ENCODE results near the gene TLR9.
A peak's percentile ranks its signal among the peaks of the same experiment; 100 is the strongest.
"Not testable (repeated sequence)": the region's sequence is repeated elsewhere in the genome, so short reads cannot be mapped to it uniquely, and the experiment has no call there.

TLR9 gene

DNA sequence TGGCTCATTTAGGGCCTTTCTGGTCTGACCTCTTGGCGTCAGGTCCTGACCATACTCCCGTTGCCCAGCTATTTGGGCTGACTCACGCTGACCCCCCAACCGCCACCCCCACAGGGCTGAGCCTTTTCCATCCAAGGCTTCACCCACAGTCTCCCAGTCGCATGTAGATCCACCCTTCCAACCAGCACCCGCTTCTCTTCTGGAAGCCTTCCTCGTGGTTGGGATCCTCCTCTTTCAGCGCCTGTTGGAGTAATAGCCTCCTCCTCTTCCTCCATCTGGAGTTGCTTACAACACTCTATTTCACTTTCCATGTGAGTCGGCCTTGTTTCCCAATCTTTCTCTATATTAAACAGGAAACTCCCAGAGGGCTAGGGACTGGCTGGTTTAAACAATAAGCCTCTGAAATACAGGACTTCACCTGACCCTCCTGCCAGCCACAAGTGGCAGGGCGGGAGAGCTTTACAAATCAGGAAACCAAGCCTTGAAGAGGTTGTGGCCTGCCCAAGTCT is 29.6 kb downstream of the TLR9 start:
- no peak for DNase-seq (ENCODE audit: low read depth, low spot score)

- DNase-seq (ENCODE audit: low read depth, low spot score), result no peak
Observed at GRCh38 chr3:52195291-52195597, 30.2 kb downstream of the TLR9 start.

DNA sequence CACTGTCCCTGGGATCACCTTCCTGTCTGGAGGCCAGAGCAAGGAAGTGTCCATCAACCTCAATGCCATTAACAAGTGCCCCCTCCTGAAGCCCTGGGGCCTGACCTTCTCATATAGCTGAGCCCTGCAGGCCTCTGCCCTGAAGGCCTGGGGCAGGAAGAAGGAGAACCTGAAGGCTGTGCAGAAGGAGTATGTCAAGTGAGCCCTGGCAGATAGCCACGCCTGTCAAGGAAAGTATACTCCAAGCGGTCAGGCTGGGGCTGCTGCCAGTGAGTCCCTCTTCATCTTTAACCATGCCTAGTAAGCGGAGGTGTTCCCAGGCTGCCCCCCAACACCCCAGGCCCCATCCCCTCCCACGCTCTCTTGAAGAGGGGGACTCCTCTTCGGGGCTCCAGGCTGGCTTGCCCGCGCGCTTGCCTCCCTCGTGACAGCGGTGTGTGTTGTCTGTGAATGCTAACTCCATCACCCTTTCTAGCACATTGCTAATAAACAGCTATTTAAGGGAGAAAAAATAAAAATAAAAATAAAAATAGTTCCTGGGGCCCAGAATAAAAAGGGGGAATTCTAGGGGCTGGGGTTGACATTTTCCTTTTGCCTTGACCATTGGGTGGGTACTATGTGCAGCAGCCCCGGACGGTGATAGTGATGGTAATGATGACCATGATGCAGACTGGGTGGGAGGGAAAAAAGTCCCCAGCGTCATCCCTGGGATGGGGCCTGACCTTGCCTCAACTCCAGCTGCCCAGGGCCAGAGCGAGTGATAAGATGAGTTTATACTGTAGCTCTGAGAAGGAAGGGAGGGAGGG is 30.8 kb downstream of the TLR9 start:
- DNase-seq (ENCODE audit: low read depth, low spot score), result no peak

GRCh38 chr3:52193065-52193464 is 32.4 kb downstream of the TLR9 start:
- DNase-seq (ENCODE audit: low read depth, low spot score), result no peak

DNA sequence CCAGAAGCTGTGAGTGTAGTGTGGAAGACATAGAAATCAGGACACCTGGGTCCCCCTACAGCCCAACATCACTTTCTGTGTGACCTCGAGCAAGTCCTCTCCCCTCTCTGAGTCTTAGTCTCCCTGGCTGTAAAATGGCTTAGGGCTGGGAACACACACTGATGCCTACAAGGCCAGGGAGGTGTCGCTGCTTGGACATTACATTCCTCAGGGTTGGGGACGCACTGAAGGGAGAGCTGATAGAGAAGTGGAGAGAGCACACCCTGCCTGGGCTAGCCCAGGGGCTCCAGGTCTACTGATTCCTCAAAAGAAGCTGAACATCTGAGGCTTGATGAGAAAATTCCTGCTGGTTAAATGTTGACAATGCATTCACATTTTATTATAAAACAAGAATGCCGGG is 33.8 kb downstream of the TLR9 start:
- DNase-seq (ENCODE audit: low read depth, low spot score), result no peak

DNA sequence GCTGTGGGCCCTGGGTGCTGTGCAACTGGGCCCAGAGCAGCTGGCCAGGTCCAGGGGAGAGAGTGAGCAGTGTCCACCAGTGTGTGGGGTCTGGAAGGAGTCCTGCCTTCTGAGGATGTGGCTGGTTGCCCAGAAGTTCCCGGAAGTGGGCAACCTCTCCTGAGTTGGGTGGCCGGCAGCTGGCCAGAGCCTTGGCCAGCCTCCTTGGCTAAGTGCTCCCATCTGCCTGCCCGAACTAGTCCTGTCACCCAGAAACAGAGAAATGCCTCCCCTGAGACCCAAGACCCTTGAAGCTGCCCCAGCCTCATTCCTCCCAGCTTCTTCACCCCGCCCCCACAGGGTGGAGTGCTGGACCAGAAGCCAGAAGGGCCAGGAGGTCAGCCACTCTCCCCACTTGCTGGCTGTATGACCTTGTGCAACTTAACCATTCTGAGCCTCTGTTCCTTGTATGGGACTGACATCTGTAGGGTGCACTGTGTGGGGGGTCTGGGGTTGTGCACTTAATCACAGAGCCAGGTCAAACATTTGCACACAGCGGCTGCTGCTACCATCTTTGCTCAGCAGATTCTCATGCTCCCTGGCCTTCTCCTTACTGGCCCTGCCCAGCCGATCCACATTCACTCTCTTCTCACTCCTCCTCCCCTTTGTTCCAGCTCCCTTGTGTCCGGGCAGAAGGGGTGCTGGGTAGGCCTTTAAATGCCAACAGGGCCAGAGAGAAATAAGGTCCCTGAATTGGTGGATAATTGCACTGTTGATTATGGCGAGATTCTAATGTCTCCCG is 35.0 kb downstream of the TLR9 start:
- peak; percentile 84 for DNase-seq (ENCODE audit: low read depth, low spot score)

DNA sequence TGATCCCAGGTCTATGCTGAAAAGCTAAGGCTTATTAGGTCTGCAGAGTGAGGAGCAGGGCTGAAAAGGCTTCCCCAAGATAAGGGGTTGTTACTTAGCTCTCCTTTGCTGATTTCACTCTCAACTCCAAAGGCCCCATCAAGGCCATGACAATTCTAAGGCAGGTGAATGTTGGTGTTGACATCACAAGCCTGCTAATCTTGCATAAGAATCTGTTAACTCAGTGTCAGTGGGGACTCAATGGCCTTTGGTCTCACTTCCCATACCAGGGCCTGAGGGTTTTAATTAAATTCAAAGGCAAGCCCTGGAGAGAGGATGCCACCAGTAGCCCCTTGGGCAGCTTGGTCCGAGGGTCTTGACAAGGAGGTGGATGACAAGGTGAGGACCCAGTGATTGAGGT is 36.9 kb downstream of the TLR9 start:
- DNase-seq (ENCODE audit: low read depth, low spot score), result no peak

GRCh38 chr3:52186729-52187128 is 38.7 kb downstream of the TLR9 start:
- no peak for DNase-seq (ENCODE audit: low read depth, low spot score)

DNA sequence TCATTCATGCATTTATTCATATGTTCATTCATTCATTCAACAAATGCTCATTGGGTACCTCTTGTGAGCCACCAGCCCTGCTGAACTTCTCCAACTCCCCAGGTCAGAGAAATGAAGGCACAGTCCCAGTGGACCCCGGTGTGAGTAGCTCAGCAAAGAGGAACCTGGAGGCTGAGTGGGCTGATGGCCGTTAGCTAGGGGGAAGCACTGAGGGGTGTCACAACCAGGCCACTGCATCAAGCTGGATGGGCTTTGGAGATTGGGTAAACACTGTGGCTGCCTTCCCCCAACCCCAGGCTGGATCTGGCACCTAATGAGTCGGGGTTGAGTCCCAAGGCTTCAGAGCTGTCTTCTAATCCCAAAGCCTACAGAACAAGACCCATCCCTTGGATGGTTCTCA is 39.6 kb downstream of the TLR9 start:
- no peak for DNase-seq (ENCODE audit: low read depth, low spot score)

DNA sequence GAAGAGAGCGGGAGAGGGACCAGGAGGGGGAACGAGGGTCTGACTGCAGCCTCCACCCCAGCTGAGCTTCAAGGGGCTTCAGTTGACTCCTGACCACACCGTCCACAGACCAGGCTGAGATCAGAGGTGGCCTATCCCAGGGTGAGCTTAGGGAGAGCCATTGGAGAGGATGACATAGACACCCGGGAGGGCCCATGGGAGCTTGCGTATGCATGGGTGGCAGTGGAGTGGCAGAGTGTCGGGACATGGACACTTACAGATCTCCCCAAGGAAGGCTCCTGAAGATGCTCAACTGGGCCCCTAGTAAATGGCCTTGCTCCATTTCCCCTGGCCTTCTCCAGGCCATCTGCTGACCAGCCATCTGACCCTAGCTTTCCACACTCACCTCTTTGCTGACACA is 40.1 kb downstream of the TLR9 start:
- DNase-seq (ENCODE audit: low read depth, low spot score), result no peak

DNA sequence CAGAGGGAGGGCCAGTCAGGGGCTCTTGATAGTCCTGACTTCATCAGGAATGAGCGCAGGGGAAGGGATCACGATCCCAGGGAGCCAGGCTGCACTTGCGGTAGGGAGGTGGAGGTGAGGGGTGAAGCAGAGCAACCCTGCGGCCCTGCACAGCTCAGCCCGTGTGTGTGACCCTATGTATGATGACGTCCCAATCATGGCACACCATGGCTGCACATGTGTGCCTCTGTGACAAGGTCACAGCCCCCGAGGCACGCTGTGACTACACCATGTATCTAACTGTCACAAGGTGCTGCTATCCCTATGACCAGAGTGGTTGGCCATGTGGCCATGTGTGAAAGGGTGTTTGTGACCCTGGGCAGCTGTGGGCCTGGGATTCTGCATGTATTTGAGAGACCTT is 40.8 kb downstream of the TLR9 start:
- DNase-seq (ENCODE audit: low read depth, low spot score), result no peak

GRCh38 chr3:52183786-52184445 is 41.5 kb downstream of the TLR9 start:
- DNase-seq (ENCODE audit: low read depth, low spot score), result no peak

DNA sequence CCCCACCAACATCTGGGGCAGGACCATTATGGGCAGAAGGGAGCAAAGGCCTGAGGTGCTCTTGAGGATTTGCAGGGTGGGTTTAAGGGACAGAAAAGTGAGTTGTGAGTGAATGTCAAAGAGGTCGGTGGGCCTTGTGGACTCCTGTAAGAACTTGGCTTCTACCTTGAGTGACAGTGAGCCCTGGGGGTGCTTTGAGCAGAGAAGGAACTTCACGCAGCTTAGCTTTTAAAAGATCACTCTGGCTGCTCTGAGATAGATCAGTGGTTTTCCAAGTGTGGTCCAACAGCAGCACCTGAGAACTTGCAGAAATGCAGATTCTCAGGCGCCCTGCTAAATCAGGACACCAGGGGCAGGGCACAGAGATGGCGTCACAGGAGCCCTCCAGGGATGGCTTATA is 42.8 kb downstream of the TLR9 start:
- DNase-seq (ENCODE audit: low read depth, low spot score), result no peak

DNA sequence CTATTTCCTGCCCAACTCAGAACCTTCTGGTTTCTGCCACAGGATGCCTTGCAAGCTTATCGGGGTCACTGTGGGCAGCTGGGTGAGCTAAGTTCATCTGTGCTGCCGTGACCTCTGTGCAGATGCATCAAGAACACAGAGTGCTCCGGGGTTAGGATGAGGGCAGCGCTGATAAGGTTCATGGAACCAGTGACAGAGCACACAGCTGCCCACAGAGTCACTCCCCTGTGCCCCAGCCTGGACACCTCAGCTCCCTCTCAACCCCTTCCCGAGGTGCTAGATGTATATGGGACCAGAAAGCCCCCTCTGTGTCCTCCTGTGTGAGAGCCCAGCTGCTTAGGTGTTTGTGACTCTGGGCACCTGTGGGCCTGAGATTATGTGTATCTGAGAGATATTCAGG is 43.2 kb downstream of the TLR9 start:
- no peak for DNase-seq (ENCODE audit: low read depth, low spot score)

- DNase-seq (ENCODE audit: low read depth, low spot score), result peak; percentile 53
Observed at GRCh38 chr3:52181543-52181942, 43.9 kb downstream of the TLR9 start.

DNA sequence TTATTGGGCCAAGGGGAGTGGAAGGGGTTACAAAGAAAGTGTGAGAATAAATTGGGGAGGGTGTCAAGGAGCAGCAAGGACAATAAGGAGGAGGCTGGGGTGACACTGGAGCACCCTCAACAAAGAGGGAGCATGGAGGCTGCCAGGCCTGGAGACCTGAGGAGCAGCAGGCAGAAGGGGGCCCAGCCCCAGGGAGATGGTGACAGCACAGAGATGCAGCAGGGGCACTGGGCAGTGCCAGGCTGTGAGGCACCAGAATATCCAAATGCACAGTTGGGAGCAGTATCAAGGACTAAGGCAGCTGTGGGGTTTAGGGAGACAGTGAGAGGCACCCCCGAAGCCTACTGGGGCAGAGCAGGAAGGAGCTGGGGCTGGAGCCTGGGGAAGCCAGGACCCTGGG is 46.9 kb downstream of the TLR9 start:
- no peak for DNase-seq (ENCODE audit: low read depth, low spot score)

- DNase-seq (ENCODE audit: low read depth, low spot score), result not testable (repeated sequence)
Observed at GRCh38 chr3:52178126-52178525, 47.3 kb downstream of the TLR9 start.

GRCh38 chr3:52177701-52178042 is 47.8 kb downstream of the TLR9 start:
- no peak for DNase-seq (ENCODE audit: low read depth, low spot score)

DNA sequence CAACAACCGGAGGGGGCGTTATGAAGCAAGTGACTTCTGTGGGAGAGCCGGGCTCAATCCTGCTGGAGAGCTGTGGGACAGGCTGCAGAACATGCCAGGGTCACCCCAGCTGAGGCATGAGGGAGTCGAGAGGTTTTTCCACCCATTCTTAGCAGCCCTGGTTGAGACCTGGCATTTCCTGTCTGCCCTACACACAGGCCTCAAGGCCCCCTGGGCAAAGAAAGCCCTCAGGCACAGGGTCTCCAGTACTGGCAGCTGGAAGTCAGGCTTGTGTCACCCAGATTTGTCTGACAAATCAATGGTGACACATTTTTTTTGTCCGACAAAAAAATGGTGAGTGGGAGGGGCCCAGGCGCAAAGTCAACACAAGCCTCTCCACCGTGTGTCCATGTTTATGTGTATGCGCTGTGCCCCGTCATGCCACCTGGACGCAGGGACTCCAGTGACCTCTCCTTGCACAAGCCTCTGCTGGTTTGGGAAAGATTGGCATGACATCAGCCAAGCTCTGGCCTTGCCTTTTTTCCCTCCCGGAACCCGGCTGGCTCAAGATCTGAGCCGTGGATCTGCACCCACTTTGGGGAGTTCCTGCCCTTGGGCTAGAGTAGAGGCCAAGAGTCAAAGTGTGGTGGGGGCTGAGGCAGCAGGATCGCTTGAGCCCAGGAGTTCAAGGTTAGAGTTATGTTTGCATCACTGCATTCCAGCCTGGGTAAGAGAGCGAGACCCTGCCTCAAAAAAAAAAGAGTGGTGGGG is 48.3 kb downstream of the TLR9 start:
- DNase-seq (ENCODE audit: low read depth, low spot score), result no peak

DNA sequence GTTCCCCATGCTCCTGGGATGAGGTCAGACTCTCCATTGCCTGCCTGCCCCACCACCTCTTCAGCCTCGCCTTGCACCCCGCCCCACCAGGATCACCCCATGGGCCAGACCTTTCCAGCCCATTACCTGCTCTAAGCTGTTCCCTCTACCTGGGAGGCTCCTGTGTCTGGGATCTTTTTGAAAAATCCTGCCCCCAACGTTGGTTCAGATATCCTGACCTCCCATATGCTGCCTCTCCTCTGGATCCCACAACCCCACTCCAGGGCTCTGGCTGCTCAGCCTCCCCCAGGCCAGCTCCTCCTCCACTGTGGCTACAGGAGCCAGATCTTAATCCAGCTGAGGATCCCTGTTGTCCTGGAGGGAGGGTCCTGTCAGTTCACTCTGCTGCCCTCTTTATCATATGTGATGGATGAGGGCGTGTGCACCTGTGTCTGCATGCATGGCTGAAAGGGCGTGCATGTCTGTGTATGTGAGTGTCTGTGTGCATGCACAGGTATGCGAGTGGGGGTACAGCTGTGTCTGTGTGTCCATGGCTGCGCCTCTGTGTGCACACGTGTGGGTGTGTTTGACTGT is 49.2 kb downstream of the TLR9 start:
- DNase-seq (ENCODE audit: low read depth, low spot score), result no peak

DNA sequence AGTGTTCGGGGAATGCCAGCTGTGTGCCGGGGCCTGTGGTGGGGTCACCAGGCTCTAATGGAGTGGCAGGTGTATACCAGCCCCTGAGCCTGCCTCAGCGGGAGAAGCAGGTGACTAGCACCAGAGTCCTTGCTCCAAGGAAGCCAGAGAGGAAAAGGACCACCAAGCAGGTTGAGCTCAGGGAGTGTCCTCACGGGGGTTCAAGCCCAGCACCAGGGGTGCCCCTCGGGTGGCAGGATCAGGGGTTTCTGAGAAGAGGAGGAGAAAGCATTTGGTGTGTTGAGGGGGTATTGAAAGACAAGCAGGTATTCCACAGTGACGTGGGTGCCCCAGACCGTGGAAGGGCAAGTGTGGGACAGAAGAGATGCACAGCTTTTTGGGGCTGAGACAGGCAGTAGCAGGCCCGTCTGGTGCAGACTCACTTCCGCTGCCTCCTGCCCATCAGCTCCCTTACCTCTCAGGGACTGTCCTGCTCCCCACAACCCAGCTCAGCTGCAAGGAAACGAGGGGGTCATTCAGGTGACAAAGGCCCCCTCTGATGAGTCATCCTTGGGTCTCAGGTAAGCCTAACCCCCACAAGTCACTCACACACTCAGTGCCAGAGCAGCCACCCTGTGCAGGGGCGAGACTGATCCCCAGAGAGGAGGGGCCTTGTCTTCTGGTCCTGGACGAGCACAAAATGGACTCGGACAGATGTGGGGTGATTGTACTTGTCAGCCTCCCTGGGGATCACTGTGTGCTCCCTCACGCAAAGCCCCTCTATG is 49.8 kb downstream of the TLR9 start:
- no peak for DNase-seq (ENCODE audit: low read depth, low spot score)

All from astrocyte of the hippocampus (primary cell).